GM23338 (cell line): ENCODE results near the gene MYO1F. TPM values are rescaled to one million over a fixed set of nuclear protein-coding genes. Genes with fewer than 3 reads are reported as not detected.

Source experiments
- ATAC-seq: fragments of 200-7000 bp; cut with Tn5 transposase; 3 replicates; pipeline ENCODE4 v1.9.1; 2020
- DNase-seq: peaks from one replicate; pipeline ENCODE4 v3.0.0-alpha.2; 2015; ENCODE audit warnings: low spot score
- H2AFZ ChIP-seq: fragments of 200-600 bp; sonication (generic); 2 replicates; pipeline ENCODE4 v1.8.0; 2016; ENCODE audit warnings: antibody characterized with exemption, mild to moderate bottlenecking, moderate library complexity
- H3F3A ChIP-seq: fragments of 200-600 bp; sonication (generic); replicated peaks from 2 replicates; pipeline ENCODE4 v1.8.0; 2017; ENCODE audit warnings: antibody characterized with exemption, mixed run types, low read depth
- H3K27ac ChIP-seq: fragments of 200-600 bp; sonication (generic); 2 replicates; pipeline ENCODE4 v1.6.1; 2016; ENCODE audit warnings: low read depth
- H3K27me3 ChIP-seq: fragments of 200-600 bp; sonication (generic); 2 replicates; pipeline ENCODE4 v1.8.0; 2016; ENCODE audit warnings: mild to moderate bottlenecking, mixed run types, moderate library complexity; ENCODE audit not compliant: insufficient read depth
- H3K36me3 ChIP-seq: fragments of 200-600 bp; sonication (generic); 2 replicates; pipeline ENCODE4 v1.8.0; 2016; ENCODE audit warnings: mild to moderate bottlenecking; ENCODE audit not compliant: insufficient read depth
- H3K4me1 ChIP-seq: fragments of 200-600 bp; sonication (generic); 2 replicates; pipeline ENCODE4 v1.8.0; 2016; ENCODE audit warnings: mild to moderate bottlenecking, moderate library complexity; ENCODE audit not compliant: insufficient read depth
- H3K4me2 ChIP-seq: fragments of 200-600 bp; sonication (generic); 2 replicates; pipeline ENCODE4 v1.7.1; 2017; ENCODE audit warnings: mixed run types
- H3K4me3 ChIP-seq: fragments of 200-600 bp; sonication (generic); 2 replicates; pipeline ENCODE4 v1.6.1; 2016; ENCODE audit warnings: mixed run types
- H3K79me2 ChIP-seq: fragments of 200-600 bp; sonication (generic); replicated peaks from 2 replicates; pipeline ENCODE4 v1.8.0; 2017; ENCODE audit warnings: mild to moderate bottlenecking; ENCODE audit not compliant: insufficient read depth
- H3K9me2 ChIP-seq: fragments of 200-600 bp; sonication (generic); 2 replicates; pipeline ENCODE4 v1.8.0; 2017; ENCODE audit not compliant: insufficient read depth
- H4K20me1 ChIP-seq: fragments of 200-600 bp; sonication (generic); replicated peaks from 2 replicates; pipeline ENCODE4 v1.8.0; 2017; ENCODE audit warnings: mild to moderate bottlenecking; ENCODE audit not compliant: insufficient read depth
- H3K27ac Mint-ChIP-seq: 2 replicates; pipeline ENCODE4 v1.8.0; 2020; ENCODE audit warnings: inconsistent platforms, mild to moderate bottlenecking, moderate library complexity, mixed read lengths
- H3K27me3 Mint-ChIP-seq: 3 replicates; pipeline ENCODE4 v1.8.0; 2022; ENCODE audit warnings: low read depth, mild to moderate bottlenecking, moderate library complexity, mixed read lengths, inconsistent platforms; ENCODE audit not compliant: insufficient read depth, poor library complexity
- H3K36me3 Mint-ChIP-seq: 3 replicates; pipeline ENCODE4 v1.8.0; 2021; ENCODE audit warnings: low read depth, mild to moderate bottlenecking, inconsistent platforms, moderate library complexity, mixed read lengths
- H3K4me1 Mint-ChIP-seq: 3 replicates; pipeline ENCODE4 v1.8.0; 2020; ENCODE audit warnings: mild to moderate bottlenecking, inconsistent platforms, mixed read lengths
- H3K4me3 Mint-ChIP-seq: 3 replicates; pipeline ENCODE4 v1.8.0; 2021; ENCODE audit warnings: moderate library complexity, mild to moderate bottlenecking, inconsistent platforms, mixed read lengths
- H3K9me3 Mint-ChIP-seq: 3 replicates; pipeline ENCODE4 v1.8.0; 2020; ENCODE audit warnings: moderate library complexity, mild to moderate bottlenecking, inconsistent platforms, mixed read lengths
- CREB1 ChIP-seq: fragments of 250-450 bp; sonication (Bioruptor Pico); IDR thresholded peaks from 2 replicates; pipeline ENCODE4 v1.5.0; 2020; ENCODE audit warnings: low read depth, mild to moderate bottlenecking, moderate library complexity
- ETS1 ChIP-seq: IDR thresholded peaks from 2 replicates; pipeline ENCODE4 v1.6.1; 2016; ENCODE audit warnings: antibody characterized with exemption
- EZH2 ChIP-seq: fragments of 200-600 bp; sonication (generic); IDR thresholded peaks from one replicate; pipeline ENCODE4 v1.8.0; 2017; ENCODE audit warnings: antibody characterized with exemption, mild to moderate bottlenecking, low read depth; ENCODE audit not compliant: unreplicated experiment
- EZH2phosphoT487 ChIP-seq: fragments of 200-600 bp; sonication (generic); IDR thresholded peaks from one replicate; pipeline ENCODE4 v1.8.1; 2018; ENCODE audit warnings: antibody characterized with exemption; ENCODE audit not compliant: unreplicated experiment
- JUNB ChIP-seq: IDR thresholded peaks from one replicate; pipeline ENCODE4 v1.6.1; 2016; ENCODE audit warnings: antibody characterized with exemption; ENCODE audit not compliant: unreplicated experiment
- NANOG ChIP-seq: IDR thresholded peaks from 2 replicates; pipeline ENCODE4 v1.6.1; 2016; ENCODE audit warnings: antibody characterized with exemption, borderline replicate concordance
- POLR2AphosphoS5 ChIP-seq: IDR thresholded peaks from 2 replicates; pipeline ENCODE4 v1.6.1; 2016; ENCODE audit warnings: antibody characterized with exemption, low read depth
- REST ChIP-seq: IDR thresholded peaks from one replicate; pipeline ENCODE4 v1.6.1; 2018; ENCODE audit warnings: antibody characterized with exemption; ENCODE audit not compliant: unreplicated experiment
- STAT1 ChIP-seq: IDR thresholded peaks from one replicate; pipeline ENCODE4 v1.6.1; 2016; ENCODE audit warnings: antibody characterized with exemption; ENCODE audit not compliant: unreplicated experiment
- ZNF114 ChIP-seq: fragments of 250-450 bp; sonication (Bioruptor Pico); IDR thresholded peaks from 2 replicates; pipeline ENCODE4 v1.5.0; 2020; ENCODE audit warnings: mild to moderate bottlenecking, moderate library complexity
- ZNF331 ChIP-seq: fragments of 250-450 bp; sonication (Bioruptor Pico); IDR thresholded peaks from 2 replicates; pipeline ENCODE4 v1.5.0; 2020; ENCODE audit warnings: low read depth, mild to moderate bottlenecking, moderate library complexity
- ZNF462 ChIP-seq: fragments of 250-450 bp; sonication (Bioruptor Pico); IDR thresholded peaks from 2 replicates; pipeline ENCODE4 v1.5.0; 2020; ENCODE audit warnings: mild to moderate bottlenecking, moderate library complexity
- polyA plus RNA-seq: library from polyadenylated mRNA; unstranded; fragments of >200 nt; fragmentation: Nextera tagmentation; extraction: Ambion mirVana; gene quantifications from 2 replicates; pipeline ENCODE4 v1.2.1, GENCODE V29; 2016
- total RNA-seq: library from RNA; depleted of rRNA; stranded (reverse); fragments of >200 nt; shearing (Covaris generic); gene quantifications from 2 replicates; pipeline ENCODE4 v1.2.3, GENCODE V29; 2014
- TF ChIP-seq, protein P1 (sequence below), 2 experiments: fragments of 200-600 bp in 1 of 2; sonication (generic) in 1 of 2; conservative IDR thresholded peaks; 2 replicates each; pipeline versions ENCODE4 v1.5.1 to v1.6.1; 2016 to 2017; ENCODE audit warnings: antibody characterized with exemption in 2 of 2, low read depth in 2 of 2, mild to moderate bottlenecking in 2 of 2, moderate library complexity in 1 of 2

MYO1F gene
- total and polyA plus RNA-seq, 2 experiments from 2014 or later = 3.9 to 5.7 TPM

- TF ChIP-seq REST = no peak
- no peak for TF ChIP-seq STAT1
- no peak for TF ChIP-seq ZNF331 (CRISPR knock-in tag)
- TF ChIP-seq, protein P1, sequence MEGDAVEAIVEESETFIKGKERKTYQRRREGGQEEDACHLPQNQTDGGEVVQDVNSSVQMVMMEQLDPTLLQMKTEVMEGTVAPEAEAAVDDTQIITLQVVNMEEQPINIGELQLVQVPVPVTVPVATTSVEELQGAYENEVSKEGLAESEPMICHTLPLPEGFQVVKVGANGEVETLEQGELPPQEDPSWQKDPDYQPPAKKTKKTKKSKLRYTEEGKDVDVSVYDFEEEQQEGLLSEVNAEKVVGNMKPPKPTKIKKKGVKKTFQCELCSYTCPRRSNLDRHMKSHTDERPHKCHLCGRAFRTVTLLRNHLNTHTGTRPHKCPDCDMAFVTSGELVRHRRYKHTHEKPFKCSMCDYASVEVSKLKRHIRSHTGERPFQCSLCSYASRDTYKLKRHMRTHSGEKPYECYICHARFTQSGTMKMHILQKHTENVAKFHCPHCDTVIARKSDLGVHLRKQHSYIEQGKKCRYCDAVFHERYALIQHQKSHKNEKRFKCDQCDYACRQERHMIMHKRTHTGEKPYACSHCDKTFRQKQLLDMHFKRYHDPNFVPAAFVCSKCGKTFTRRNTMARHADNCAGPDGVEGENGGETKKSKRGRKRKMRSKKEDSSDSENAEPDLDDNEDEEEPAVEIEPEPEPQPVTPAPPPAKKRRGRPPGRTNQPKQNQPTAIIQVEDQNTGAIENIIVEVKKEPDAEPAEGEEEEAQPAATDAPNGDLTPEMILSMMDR (conservative IDR thresholded peaks at IDR 0.05; ENCODE audit: low read depth in 2 of 2) = no peak
- TF ChIP-seq POLR2AphosphoS5 = no peak
Observed at GRCh38 chr19:8611391-8611876, 34.2 kb upstream of the MYO1F start (continued).

DNA sequence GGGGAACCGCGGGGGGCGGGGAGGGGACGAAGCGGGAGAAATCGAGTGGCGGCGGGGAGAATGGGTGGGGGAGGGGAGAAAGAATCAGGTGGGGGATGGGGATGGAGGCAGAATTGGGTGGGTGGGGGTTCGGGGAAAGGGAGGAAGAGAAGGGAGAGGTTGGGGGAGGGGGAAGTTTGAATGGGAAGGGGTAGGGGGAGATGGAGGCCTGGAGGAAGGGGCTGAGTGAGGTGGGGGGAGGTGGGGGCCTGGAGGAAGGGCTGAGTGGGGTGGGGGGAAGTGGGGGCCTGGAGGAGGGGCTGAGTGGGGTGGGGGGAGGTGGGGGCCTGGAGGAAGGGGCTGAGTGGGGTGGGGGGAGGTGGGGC is 33.7 kb upstream of the MYO1F start:
- peak; percentile 83 for DNase-seq
- Histone ChIP-seq H3K79me2 (peaks cover 38% of the 10 kb centered on the region), H3K9me2 (no peaks in the 10 kb centered on the region), H3F3A (peaks cover 10% of the 10 kb centered on the region), H3K27ac (no peak overlapping the region), H4K20me1 (no peaks in the 10 kb centered on the region; the same call in 1 of the 2 replicates), H2AFZ (no peak overlapping the region), H3K36me3 (peaks cover 5% of the 10 kb centered on the region; the same call in 1 of the 2 replicates), H3K27me3 (no peaks in the 10 kb centered on the region), H3K4me2 (peak overlapping the region; percentile 99; the same call in 1 of the 2 replicates), H3K4me1 (peaks cover 22% of the 10 kb centered on the region), H3K4me3 (peak overlapping the region; percentile 87; the same call in 1 of the 2 replicates)
- no peak for ATAC-seq
- Mint-ChIP-seq H3K36me3 (peaks cover 25% of the 10 kb centered on the region), H3K9me3 (peaks cover 11% of the 10 kb centered on the region; the same call in 2 of the 3 replicates), H3K4me1 (peaks cover 31% of the 10 kb centered on the region), H3K27me3 (peaks cover 37% of the 10 kb centered on the region), H3K4me3 (peak overlapping the region; percentile 41; the same call in 1 of the 3 replicates), H3K27ac (no peak overlapping the region)
- TF ChIP-seq ETS1 = no peak
- TF ChIP-seq EZH2 = no peak
- TF ChIP-seq POLR2AphosphoS5 = no peak
- no peak for TF ChIP-seq EZH2phosphoT487
- TF ChIP-seq NANOG = no peak
- no peak for TF ChIP-seq CREB1
- TF ChIP-seq STAT1 = no peak
- TF ChIP-seq ZNF114 (CRISPR knock-in tag) = no peak
- TF ChIP-seq ZNF331 (CRISPR knock-in tag) = no peak
- TF ChIP-seq JUNB = no peak
- no peak for TF ChIP-seq ZNF462 (CRISPR knock-in tag)
